ENCODE results near the gene CCDC92.

CCDC92 gene

GRCh38 chr12:123908884-123909725 is 63.5 kb downstream of the CCDC92 start:
- DNase-seq (ENCODE audit: low spot score): no peak

DNA sequence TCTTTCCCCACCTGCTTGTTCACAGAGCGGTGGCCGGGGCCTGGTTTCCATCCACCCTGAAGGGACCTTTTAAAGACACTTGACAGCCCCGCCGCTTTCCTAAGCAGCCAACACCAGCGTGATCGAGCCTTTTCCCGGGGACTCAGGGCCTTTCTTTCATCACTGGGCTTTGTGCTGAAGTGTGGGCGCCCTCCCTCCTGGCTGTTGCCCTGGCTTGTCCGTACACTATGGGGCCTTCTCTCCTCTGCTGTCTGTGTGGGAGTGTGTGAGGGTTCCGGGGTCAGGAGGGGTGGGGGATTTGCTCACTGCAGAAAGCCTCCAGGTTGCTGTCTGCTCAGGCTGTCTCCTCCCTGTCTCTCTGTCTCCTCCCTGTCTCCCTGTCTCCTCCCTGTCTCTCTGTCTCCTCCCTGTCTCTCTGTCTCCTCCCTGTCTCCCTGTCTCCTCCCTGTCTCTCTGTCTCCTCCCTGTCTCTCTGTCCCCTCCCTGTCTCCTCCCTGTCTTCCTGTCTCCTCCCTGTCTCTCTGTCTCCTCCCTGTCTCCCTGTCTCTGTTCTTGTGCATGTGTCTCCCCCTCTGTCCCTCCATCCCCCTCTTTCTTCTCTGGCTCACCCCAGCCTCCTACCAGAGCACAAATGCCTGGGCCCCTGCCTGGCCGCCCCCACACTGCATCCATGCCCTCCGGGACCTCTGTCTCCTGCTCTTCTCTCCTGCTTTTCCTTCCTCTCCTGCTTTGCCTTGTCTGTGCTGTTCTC is 64.7 kb downstream of the CCDC92 start:
- no peak for DNase-seq (ENCODE audit: low spot score)

DNA sequence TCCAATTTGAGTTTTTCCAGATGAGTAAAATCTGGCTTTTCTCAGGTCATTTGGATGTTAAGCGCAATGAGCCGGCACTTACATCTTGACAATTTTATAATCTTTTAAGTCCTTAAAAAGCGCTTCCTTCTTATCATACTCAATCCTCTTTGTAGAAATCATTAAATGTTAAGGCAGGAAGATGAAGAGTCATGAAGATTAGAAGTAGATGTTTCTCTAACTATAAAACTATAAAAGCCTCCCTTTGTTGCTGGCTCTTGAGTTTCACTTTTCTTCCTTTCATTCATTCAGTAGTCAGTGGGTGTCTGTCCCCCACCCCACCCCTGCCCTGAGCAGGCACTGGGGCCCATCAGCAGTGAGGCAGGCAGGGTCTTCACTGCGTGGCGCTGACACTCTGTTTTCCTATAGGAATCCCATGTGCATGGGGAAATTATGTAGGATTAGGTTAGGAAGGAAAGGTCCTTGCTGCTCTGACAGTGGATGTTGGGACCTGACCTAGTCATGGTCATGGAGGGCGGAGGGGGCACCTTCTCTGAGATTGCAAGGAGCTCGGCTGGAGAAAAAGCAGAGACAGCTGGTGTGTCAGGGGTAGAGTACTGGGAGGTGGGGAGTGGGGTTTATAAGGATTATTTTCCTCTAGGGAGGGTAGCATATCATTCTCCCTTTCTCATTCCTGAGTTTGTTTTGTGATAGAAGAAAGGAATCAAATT is 65.8 kb downstream of the CCDC92 start:
- no peak for DNase-seq (ENCODE audit: low spot score)

- DNase-seq (ENCODE audit: low spot score): peak; percentile 61
Observed at GRCh38 chr12:123905319-123905925, 67.2 kb downstream of the CCDC92 start.

DNA sequence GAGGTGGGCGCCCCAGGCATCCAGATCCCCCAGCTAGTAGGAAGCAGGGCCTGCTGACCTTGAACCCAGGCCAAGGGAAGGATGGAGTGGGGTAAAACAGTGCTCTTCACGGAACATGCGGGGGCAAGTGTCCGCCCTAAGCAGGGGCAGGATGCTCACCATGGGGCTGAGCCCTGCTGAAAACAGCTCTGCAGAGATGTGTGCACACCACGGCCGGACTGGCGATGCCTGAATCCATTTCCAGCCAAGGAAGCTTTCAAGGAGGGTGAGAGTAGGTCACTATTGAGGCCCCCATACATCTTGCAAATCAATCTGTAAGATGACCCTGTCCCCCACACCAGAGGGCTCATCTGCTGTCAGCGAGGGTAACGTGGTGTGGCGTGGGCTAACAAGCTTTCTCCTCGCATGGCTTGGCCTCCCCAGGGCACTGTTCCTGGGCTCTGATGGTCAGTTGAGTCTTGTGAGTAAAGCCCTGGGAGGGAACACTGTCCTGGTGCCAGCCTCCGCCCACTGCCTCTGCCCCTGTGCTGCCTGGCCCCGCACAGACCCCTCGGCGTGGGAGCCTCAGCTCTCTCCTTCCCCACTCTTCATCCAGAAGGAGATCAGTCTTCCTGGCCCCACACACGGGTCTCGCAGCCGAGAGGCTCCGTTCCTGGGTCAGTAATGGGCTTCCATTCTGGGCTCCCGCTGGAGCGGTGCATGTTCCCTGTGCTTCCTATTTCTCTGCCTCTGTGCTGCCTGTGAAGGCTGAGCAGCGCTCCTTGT is 69.1 kb downstream of the CCDC92 start:
- DNase-seq (ENCODE audit: low spot score): no peak

DNA sequence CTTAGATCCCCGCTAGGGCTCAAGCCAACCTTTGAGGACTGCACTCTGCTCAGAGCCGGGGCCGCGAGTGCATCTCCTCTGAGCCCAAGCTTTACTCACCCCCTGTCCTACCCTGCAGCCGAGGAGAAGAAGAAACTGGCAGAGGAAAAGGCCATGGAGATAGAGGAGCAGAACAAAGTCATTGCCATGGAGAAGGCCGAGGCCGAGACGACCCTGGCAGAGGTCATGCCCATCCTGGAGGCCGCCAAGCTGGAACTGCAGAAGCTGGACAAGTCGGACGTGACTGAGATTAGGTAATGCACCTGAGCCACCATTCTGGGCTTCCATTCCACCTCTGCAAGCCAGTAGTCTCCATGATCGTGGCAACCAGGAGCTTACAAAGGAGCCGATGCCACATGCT is 69.8 kb downstream of the CCDC92 start:
- DNase-seq (ENCODE audit: low spot score): no peak

DNA sequence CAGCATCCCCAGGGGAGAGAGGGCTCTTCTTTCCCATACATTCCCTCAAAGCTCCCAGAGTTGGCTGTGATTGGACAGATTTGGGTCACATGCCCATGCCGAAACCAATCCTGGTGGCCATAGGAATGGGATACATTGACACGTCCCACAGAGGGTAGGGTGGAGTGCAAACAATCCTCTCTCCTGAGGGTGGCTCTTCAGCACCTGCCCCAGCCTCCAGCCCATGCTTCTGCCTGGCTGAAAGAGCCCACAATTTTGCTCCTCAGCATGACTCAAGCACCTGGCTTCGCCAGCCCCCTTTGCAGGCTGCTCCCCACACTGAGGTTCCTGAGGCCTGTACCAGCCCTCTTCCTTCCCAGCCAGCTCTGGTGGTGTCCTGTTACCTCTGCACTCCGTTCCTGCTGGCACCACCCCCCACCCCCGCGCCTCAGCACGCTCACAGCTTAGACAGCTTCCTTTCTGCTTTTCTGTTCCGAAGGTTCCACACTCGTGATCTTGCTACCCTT is 71.7 kb downstream of the CCDC92 start:
- no peak for DNase-seq (ENCODE audit: low spot score)

DNA sequence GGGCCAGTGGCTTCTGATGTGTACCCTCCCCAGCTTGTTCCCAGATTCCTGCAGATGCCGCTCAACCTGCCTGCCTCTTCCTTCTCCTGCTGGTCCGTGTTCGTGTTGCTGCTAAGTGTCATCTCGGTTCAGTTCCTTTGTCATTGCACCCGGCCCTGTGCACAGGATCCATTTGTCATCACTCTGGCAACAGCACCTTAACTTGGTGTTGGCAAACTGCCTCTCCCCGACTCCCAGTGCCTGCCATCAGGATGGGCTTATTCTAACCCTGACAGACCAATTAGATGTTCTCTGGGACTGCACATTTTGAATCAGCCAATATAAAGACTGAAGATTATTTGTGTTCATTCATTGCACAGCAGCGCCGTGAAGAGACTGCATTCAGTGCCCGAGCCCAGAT is 73.3 kb downstream of the CCDC92 start:
- DNase-seq (ENCODE audit: low spot score): no peak

DNA sequence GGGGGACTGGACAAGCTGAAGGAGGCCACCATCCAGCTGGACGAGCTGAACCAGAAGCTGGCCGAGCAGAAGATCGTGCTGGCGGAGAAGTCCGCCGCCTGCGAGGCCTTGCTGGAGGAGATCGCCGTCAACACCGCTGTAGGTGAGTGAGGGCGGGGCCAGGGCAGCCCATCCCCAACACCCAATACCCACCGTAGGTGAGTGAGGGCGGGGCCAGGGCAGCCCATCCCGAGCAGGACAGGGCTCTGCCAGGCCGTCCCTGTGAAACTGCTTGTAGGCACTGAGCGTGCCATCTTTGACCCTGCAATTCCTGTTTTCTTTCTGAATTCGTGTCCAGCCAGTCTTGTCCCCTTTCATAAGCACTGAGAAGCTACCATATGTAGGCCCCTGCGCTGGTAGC is 74.0 kb downstream of the CCDC92 start:
- no peak for DNase-seq (ENCODE audit: low spot score)

DNA sequence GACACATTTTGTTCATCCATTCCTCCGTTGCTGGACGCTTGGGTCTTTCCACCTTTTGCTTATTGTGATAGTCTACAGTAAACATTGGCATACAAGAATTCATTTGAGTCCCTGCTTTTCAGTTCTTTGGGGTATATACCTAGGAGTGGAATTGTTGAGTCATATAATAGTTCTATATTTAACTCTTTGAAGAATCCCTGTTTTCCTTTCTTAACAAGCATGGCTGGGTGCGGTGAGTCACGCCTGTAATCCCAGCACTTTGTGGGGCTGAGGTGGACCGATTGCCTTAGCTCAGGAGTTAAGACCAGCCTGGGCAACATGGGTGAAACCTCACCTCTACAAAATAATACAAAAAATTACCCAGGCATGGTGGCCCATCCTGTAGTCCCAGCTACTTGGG is 75.4 kb downstream of the CCDC92 start:
- no peak for DNase-seq (ENCODE audit: low spot score)

GRCh38 chr12:123896767-123897166 is 75.9 kb downstream of the CCDC92 start:
- DNase-seq (ENCODE audit: low spot score): no peak

- DNase-seq (ENCODE audit: low spot score): no peak
Observed at GRCh38 chr12:123895451-123895850, 77.2 kb downstream of the CCDC92 start.

GRCh38 chr12:123894823-123895345 is 77.7 kb downstream of the CCDC92 start:
- no peak for DNase-seq (ENCODE audit: low spot score)

DNA sequence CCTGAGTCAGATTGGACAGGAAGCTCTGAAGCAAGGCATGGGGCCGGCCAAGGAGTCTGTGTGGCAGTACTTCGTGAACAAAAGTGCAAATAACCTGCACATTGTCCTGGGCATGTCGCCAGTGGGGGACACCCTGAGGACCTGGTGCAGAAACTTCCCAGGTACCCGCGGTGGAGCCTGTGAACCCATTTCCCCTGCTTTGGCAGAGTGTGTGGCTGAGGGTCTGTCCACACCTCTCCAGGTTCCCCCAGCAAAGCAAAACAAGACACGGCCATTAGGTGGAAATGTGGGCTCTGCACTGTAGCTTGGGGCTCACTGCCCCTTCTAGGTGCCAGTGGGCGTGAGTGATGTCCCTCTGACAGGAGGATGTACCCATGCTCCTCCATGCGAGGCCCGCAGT is 79.4 kb downstream of the CCDC92 start:
- DNase-seq (ENCODE audit: low spot score): no peak

DNA sequence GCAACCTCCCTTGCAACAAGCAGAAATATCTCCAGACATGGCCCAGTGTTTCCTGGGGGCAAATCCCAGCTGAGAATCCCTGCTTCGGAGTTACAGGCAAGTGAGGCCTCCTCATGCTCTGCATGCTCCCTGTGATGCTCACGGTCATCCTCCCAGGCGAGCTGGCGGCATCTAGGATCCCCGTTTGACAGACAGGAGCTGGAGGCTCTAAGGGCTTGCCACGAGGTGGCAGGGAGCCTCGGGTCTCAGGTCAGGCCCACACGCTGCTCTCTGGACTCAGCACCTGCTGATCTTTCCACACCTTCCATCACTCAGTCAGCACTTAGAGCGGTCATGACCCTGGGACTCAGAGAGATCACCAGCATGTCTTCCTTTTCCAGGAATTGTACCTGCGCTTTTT is 79.8 kb downstream of the CCDC92 start:
- no peak for DNase-seq (ENCODE audit: low spot score)

DNA sequence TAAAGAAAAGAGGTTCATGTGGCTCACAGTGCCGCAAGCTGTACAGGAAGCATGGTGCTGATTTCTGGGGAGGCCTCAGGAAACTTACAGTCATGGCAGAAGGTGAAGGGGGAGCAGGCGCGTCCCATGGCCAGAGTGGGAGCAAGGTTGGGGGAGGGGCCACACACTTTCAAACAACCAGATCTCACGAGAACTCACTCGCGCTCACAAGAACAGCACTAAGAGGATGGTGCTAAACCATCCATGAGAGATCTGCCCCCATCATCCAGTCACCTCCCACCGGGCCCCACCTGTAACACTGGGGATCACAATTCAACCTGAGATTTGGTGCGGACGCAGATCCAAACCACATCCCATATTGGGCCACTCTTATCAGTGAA is 80.5 kb downstream of the CCDC92 start:
- DNase-seq (ENCODE audit: low spot score): no peak

DNA sequence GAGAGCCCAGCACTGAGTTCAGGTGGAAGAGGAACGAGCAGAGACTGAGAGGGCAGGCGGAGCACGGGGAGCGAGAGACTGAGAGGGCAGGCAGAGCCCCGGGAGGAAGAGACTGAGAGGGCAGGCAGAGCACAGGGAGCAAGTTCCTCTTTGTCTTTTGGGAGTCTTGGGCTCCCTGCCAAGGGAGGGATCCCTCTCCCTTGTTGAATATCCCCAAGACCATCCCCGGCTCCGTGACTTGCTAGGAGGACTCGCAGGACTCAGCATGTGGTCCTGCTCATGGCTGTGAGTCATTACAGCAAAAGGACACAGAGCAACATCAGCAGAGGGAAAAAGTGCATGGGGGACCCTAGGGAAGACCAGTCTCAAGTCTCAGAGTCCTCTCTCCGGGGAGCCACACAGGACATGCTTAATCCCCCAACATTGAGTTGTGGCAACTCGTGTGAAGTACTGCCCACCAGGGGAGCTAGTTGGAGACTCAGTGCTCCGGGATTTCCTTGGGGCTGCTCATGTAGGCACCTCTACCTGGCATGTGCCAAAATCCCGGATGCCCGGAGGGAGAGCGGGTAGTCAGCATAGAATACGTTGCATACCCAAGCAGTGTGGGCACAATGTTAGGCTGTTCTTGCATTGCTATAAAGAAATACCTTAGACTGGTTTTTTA is 81.0 kb downstream of the CCDC92 start:
- no peak for DNase-seq (ENCODE audit: low spot score)

DNA sequence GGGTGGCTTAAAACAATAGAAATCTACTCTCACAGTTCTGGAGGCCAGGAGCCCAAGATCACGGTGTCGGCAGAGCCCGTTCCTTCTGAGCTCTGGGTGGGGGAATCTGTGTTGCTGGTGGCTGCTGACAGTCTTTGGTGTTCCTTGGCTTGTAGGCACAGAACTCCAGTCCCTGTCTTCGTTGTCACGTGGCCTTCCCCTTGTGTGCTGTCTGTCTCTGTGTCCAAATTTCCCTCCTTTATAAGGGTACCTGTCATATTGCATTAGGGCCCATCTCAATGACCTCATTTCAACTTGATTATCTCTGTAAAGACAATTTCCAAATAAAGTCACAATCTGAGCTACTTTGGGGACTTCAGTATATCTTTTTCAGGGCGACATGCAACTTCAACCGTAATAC is 81.6 kb downstream of the CCDC92 start:
- DNase-seq (ENCODE audit: low spot score): no peak

DNA sequence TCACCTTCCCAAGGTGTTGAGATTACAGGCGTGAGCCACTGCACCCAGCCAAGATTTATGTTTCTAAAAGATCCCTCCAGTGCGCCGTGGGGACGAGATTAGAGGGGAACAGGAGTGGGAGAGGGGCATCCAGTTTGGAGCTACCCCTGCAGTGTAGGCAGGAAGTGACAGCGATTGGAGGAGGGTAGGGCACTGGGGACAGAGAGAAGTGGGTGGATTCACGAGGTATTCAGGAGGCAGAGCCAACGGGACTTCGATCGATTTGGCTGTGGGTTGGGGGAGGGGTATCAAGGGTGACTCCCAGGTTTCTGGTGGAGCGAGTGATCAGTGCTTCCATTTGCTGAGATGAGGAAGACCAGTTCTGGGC is 82.1 kb downstream of the CCDC92 start:
- no peak for DNase-seq (ENCODE audit: low spot score)

DNA sequence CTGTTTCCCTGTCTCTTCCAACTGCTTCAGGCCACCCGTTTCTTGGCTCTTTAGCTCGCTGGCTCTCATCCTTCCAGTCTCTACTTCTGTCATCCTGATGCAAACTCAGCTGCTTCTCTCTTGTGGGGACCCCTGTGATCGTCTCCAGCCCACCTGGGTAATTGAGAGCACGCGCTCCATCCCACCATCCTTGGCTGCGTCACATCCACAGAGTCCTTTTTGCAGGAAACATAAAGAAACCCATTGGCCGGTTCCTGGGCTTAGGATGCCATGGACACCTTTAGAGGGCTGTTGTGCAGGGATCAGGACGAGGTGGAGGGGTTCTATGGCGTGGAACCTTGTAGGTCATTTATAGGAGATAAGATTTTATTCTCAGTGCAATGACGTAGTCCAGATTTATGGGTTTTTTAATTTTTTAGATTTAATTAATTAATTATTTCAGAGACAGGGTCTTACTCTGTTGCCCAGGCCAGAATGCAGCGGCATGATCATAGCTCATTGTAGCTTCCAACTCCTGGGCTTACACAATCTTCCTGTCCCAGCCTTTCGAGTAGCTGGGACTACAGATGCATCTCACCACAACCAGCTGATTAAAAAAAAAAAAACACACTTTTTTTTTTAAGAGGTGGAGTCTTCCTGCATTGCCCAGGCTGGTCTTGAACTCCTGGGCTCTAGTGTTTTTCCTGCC is 82.6 kb downstream of the CCDC92 start:
- DNase-seq (ENCODE audit: low spot score): no peak

All from hematopoietic multipotent progenitor cell treated with erythropoietin and hydrocortisone succinate and interleukin-3 and kit ligand, for 15 days (in vitro differentiated cells).